Inflammatory macrophage treated with lipopolysaccharide for 4 hours (primary cell): Measurements from ENCODE around the gene HOXC6.

Experiments
- DNase-seq: peaks from one replicate; pipeline ENCODE4 v3.0.0-alpha.2; 2020

Gene HOXC6

DNA sequence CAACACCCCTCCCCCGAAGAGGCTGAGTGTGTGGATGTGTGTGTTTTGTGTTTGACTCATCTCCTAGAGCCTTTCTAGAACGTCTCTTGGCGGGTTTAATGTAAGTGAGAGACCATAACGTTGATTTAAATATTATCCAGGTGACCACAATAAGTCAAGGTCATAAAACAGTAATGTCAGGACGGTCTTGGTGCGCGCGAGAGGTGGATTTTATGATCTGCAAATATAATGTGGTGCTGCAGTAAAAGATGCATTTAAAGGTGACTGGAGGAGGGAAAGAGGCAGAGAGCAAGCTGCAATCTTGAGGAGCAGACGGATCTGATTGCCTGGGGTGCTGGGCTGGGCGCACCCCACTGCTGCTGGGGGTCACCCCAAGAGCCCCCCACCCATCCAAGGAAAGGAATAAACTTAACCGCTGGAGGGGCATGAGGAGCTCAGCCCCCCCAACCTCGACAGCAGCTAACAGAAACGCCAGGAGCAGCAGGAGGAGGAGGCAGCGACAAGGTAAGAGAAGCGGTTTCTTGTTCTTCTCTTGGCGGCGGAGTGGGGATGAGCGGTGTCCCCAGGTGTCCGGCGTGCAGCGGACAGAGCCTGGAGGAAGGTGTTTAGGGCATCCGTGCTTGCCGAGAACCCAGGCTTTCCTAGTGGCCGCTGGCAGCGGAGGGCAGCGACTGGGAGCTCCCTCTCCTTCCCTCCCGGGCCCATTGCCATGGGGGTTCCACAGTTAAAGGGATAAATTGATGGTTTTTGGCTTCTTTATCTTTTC, 37.7 kb upstream of the HOXC6 start:
- no peak for DNase-seq

- DNase-seq: no peak
Observed at GRCh38 chr12:53991077-53991460, 37.2 kb upstream of the HOXC6 start.

DNA sequence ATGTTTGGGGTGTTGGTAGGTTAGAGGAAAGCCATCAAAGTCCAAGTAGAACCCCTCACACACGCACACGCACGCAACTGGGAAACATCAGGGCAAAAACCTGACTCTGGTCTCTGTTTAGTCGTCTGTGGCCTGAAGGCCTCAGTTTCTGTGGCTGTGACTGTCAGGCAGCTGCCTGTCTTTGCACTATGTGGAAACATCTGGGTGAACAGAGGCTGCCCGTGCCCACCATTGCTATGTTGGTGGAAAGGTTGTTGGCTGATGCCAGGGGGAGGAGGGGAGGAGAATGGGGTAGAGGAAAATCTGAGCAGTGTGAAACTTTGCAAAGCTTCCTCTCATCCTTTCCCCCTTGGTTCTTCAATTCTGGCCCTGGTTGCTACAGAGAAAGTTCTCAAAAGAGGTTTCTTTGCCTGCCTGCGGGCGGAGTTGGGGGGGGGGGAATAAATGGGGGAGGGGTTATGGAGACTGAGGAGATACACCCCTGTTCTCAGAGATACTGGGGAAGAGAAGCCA, 35.8 kb upstream of the HOXC6 start:
- DNase-seq: no peak

- DNase-seq: no peak
Observed at GRCh38 chr12:53993162-53994008, 34.9 kb upstream of the HOXC6 start.

GRCh38 chr12:53994009-53994263, 34.3 kb upstream of the HOXC6 start:
- no peak for DNase-seq

GRCh38 chr12:53994264-53995001, 33.8 kb upstream of the HOXC6 start:
- DNase-seq: no peak

DNA sequence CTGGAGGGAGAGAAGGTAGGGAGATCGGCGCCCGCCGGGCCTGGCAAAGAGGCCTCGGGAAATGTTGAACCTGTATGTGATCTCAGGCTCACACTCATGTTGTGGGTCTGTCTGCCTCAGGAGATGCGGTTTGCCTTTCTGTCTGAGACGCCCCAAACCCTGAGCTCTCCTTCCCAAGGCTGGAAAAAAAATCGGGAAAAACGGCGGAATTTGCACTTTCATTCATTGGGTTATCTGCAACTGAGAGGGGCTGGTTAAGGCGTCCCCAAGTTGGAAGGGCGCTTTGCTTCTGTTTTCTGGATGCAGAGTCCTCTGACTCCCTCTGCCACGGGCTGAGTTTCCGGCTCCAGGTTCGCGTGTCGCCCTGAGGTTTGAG, 33.2 kb upstream of the HOXC6 start:
- no peak for DNase-seq

DNA sequence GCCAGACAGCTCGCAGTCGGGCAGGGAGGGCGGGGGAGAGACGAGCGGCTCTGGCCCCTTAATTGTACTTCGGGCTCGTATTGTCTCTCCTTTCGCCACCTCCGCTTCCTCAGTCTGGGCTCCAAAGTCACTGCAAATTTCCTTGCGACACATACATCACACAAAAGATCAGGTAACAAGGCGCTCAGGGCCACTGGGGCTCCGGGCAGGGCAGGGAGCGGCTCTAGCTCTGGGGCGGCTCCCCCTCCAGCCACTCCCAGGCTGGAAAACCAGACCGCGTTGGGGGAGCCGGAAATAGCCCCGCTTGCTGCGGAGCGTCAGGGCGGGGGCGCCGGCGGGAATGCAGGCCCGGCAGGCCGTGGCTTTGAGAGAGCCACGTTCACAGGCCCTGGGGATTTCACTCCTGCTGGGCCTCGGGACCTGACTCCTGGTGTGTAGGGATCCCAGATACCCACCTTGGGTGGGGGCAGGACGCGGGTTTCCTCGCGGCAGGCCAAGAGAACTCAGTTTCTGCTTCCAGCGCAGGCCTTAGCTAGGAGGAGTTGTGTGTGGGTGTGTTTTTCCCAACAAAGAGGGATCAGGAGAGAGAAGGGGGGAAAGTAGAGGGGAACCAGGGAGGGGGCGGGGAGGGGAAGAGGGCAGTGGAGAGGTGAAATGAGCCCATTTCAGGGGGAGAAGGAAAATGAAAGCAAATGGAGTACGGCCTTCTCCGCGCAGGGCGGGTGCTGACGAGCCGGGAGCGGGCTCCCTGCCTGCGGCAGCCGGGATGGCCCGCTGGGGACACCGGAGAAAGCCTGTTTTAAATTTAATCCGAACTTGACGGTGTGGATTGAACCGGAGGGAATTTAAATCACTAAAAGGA, 32.6 kb upstream of the HOXC6 start:
- peak; percentile 29 for DNase-seq

GRCh38 chr12:53996240-53997203, 31.7 kb upstream of the HOXC6 start:
- no peak for DNase-seq

- DNase-seq: no peak
Observed at GRCh38 chr12:53997204-53998109, 30.8 kb upstream of the HOXC6 start.

DNA sequence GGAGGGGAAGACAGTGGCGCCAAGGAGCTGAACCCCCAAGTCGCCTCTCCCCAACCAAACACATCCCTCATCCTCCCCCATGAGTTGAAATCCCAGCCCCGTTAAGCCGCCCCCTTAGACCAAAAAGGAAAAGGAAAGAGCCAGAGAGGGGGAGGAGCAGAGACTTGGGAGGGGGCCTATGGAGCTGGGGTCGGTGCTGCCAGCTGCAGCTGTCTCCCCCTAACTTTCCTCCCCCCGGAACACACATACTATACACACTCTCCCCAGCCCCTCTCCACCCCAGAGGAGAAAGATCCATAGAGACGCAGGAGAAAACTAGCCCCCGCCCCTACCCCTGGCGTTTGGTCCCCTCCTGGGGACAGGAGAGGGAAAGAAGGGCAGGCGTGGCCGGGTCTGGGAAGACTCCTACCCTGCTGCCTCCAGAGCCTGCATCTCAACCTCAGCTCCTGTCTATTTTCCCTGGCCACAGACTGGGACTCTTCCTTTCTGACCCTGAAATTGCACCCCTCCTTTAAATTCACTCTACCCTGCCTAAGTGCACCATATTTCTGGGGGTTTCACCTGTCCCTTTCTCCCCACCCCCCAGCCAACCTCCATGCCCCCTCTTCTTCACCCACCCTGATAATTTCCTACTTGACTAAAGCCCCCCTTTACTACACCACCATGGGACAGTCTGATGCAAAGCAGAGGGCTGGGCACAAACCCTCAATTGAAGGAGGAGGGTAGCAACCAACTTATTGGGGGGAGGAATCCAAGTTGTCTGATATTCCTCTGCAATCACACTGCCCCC, 29.9 kb upstream of the HOXC6 start:
- no peak for DNase-seq

DNA sequence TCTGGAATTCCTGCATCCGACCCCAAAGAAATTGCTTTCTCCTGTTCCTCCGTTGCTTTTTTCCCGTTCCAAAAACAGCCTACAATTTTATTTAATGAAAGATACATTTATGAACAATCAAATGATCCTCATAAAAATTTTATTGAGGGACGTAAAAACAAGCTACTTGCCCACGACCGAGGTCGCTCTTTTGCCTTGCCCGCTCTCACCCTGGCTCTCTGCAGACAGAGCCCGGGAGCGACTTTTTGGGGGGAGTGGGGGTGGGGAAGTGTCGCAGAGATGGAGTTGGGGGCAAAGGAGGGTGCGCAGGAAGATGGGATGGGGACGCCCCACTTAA, 29.4 kb upstream of the HOXC6 start:
- no peak for DNase-seq

DNA sequence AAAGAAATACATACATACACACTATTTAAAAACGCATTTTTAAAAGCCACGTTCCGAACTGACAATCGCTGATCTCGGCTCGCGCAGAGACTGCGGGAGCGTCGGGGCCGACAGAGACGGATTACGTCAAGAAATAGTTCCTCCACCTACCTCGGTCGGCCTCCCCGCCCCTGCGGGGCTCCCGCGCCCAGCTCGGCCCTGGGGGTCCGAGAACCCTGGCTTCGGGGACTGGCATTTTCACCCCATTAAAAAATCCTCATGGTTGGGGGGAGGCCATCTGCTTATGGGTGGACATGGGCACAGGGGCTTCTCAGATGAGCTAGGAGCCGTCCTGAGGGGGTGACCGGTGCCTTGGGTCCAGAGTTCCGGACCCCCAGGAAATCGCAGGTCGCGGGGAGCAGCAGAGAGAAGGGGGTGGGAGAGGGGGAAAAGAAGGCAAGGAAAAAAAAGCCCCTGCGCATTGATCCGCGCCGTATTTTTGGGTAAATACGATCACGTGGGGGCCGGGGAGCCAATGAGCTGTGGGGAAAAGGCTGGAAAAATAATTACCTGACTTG, 28.6 kb upstream of the HOXC6 start:
- DNase-seq: no peak

- no peak for DNase-seq
Observed at GRCh38 chr12:54000116-54001114, 27.8 kb upstream of the HOXC6 start, which contains the start of gene HOXC9. TSS of gene HOXC9 (plus strand) at chr12:54000161. CDS start at chr12:54000189, 28 bp downstream.

- DNase-seq: no peak
Observed at GRCh38 chr12:54001283-54002187, 26.7 kb upstream of the HOXC6 start.

DNA sequence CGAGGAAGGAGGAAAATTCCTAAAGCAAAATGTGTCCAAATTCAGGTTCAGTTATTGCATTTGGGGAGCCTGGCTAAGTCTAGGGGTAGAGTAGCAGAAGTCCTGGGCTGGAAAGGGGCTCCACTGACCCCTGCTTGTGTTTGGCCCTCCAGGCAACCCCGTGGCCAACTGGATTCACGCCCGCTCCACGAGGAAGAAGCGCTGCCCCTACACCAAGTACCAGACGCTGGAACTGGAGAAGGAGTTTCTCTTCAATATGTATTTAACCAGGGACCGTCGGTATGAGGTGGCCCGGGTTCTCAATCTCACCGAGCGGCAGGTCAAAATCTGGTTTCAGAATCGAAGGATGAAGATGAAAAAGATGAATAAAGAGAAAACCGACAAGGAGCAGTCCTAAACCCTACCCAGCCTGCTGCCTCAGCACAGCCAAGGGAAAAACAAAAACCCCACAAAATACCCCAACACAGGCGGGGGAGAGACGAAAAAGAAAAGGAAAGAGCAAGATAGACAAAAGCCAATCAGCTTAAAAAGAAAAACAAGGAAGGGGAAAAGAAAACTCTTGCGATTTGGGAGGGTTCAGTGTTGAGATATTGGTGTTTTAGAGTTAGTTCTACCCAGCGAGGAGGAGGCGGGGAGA, 25.8 kb upstream of the HOXC6 start:
- DNase-seq: no peak
